NB4 (cell line): ENCODE data around the gene TRERF1.

Experiments
- DNase-seq: peaks from one replicate; pipeline ENCODE4 v3.0.0; 2010; ENCODE audit warnings: low read depth
- H3K4me3 ChIP-seq: one replicate; pipeline ENCODE4 v1.5.1; 2011; ENCODE audit warnings: mild to moderate bottlenecking, low read depth, low read length, moderate library complexity
- CTCF ChIP-seq: IDR thresholded peaks from one replicate; pipeline ENCODE4 v1.5.1; 2012; ENCODE audit warnings: low read depth, low read length
- MAX ChIP-seq: IDR thresholded peaks from 2 replicates; pipeline ENCODE4 v1.6.1; 2011; ENCODE audit warnings: low read depth, low read length
- MYC ChIP-seq: IDR thresholded peaks from 2 replicates; pipeline ENCODE4 v1.6.1; 2011; ENCODE audit warnings: low read depth, low read length
- POLR2A ChIP-seq: IDR thresholded peaks from 2 replicates; pipeline ENCODE4 v1.6.1; 2011; ENCODE audit warnings: mild to moderate bottlenecking; ENCODE audit not compliant: insufficient read length; ENCODE audit errors: extremely low read depth

TRERF1 gene

GRCh38 chr6:42251500-42251899 is 200.2 kb downstream of the TRERF1 start:
- DNase-seq = no peak
- TF ChIP-seq MAX (no peak), CTCF (no peak), POLR2A (no peak), MYC (no peak)
- no peak overlapping the region for H3K4me3 ChIP-seq

- DNase-seq = no peak
- H3K4me3 ChIP-seq = no peak overlapping the region
- TF ChIP-seq CTCF = no peak
- TF ChIP-seq POLR2A = no peak
- TF ChIP-seq MYC = no peak
- no peak for TF ChIP-seq MAX
Observed at GRCh38 chr6:42250274-42250931, 201.3 kb downstream of the TRERF1 start.

GRCh38 chr6:42249279-42249678 is 202.4 kb downstream of the TRERF1 start:
- no peak overlapping the region for H3K4me3 ChIP-seq
- no peak for TF ChIP-seq MAX
- no peak for TF ChIP-seq MYC
- TF ChIP-seq CTCF = no peak
- no peak for DNase-seq

- DNase-seq = no peak
- H3K4me3 ChIP-seq = no peak overlapping the region
- TF ChIP-seq MYC (no peak), CTCF (no peak), MAX (no peak), POLR2A (no peak)
Observed at GRCh38 chr6:42243046-42243445, 208.7 kb downstream of the TRERF1 start.

- TF ChIP-seq CTCF (no peak), POLR2A (no peak), MYC (no peak), MAX (no peak)
- H3K4me3 ChIP-seq = no peak overlapping the region
- no peak for DNase-seq
Observed at GRCh38 chr6:42241915-42242314, 209.8 kb downstream of the TRERF1 start.
